ENCODE results near the gene DLG2. TPM values are rescaled to one million over a fixed set of nuclear protein-coding genes. Genes with fewer than 3 reads are reported as not detected.
A peak's percentile ranks its signal among the peaks of the same experiment; 100 is the strongest.

The DLG2 gene
- total RNA-seq, 4 donors from 2014 or later: 0.18 to 8.3 (median 2.5) TPM

DNA sequence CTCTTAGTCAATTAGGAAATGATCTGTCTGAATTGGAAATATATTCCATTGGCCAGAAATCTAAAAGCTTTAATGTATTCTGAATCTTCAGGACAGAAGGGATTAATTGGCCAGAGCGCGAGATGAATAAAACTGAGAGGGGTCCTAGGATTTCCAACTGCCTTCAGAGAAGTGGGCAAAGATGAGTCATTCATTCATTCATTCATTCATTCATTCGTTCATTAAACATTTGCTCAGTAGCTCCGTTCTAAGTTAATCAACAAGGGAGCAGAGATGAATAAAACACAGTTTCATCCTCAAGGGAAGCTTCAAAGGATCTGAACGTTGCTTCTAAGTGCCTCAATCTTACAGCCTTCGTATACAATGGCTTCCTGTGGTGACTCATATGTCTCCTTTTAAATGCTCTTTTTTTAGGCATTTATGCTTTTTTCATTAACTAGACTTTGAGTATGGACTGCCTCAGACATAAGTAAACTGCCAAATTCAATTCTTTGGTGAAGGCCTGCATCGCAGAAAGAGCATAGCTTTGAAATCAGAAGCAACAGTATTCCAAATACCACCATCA, 1803.6 kb downstream of the DLG2 start:
- no peak for DNase-seq
- no peaks in the 10 kb centered on the region for H3K4me1 ChIP-seq
- H3K27me3 ChIP-seq: no peaks in the 10 kb centered on the region
- H3K27ac ChIP-seq: no peak overlapping the region
- no peak for TF ChIP-seq POLR2A (IDR thresholded peaks at IDR 0.05)
- TF ChIP-seq, protein P1, sequence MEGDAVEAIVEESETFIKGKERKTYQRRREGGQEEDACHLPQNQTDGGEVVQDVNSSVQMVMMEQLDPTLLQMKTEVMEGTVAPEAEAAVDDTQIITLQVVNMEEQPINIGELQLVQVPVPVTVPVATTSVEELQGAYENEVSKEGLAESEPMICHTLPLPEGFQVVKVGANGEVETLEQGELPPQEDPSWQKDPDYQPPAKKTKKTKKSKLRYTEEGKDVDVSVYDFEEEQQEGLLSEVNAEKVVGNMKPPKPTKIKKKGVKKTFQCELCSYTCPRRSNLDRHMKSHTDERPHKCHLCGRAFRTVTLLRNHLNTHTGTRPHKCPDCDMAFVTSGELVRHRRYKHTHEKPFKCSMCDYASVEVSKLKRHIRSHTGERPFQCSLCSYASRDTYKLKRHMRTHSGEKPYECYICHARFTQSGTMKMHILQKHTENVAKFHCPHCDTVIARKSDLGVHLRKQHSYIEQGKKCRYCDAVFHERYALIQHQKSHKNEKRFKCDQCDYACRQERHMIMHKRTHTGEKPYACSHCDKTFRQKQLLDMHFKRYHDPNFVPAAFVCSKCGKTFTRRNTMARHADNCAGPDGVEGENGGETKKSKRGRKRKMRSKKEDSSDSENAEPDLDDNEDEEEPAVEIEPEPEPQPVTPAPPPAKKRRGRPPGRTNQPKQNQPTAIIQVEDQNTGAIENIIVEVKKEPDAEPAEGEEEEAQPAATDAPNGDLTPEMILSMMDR (IDR thresholded peaks at IDR 0.05): no peak
- no peaks in the 10 kb centered on the region for H3K9me3 ChIP-seq
- no peaks in the 10 kb centered on the region for H3K36me3 ChIP-seq
- no peak overlapping the region for H3K4me3 ChIP-seq

GRCh38 chr11:83819931-83820549, 1807.1 kb downstream of the DLG2 start:
- H3K9me3 ChIP-seq: no peaks in the 10 kb centered on the region
- no peak for DNase-seq
- TF ChIP-seq, protein P1 (IDR thresholded peaks at IDR 0.05): peak in 4 of 6 experiments; percentile 45 to 73 (median 64)
- no peak for TF ChIP-seq POLR2A (IDR thresholded peaks at IDR 0.05)
- no peaks in the 10 kb centered on the region for H3K36me3 ChIP-seq
- H3K4me3 ChIP-seq: no peak overlapping the region
- no peaks in the 10 kb centered on the region for H3K4me1 ChIP-seq
- no peak overlapping the region for H3K27ac ChIP-seq
- no peaks in the 10 kb centered on the region for H3K27me3 ChIP-seq

DNA sequence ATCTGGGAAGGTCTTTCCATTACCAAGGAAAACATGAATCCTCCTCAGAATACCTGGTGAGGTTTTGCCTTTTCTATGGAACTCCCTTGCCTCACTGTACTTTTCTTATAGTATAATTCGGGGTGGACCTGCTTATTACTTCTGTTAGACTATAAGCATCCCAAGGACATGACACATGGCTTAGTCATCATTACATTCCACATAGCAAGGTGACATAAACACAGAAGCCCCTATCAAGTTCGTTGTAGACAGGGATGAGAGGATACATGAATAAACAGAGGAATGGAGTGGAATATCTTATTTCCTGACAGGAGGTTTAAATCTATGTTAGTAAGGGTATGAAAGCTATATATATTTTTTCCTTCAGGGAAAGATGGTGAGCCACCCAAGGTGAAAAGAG, 1808.8 kb downstream of the DLG2 start:
- Histone ChIP-seq H3K36me3 (no peaks in the 10 kb centered on the region), H3K9me3 (no peaks in the 10 kb centered on the region), H3K4me1 (no peaks in the 10 kb centered on the region), H3K27ac (no peak overlapping the region), H3K4me3 (no peak overlapping the region), H3K27me3 (no peaks in the 10 kb centered on the region)
- TF ChIP-seq, protein P1 (IDR thresholded peaks at IDR 0.05): no peak
- TF ChIP-seq POLR2A (IDR thresholded peaks at IDR 0.05): no peak
- no peak for DNase-seq

GRCh38 chr11:83816572-83817187, 1810.5 kb downstream of the DLG2 start:
- no peak for DNase-seq
- Histone ChIP-seq H3K9me3 (no peaks in the 10 kb centered on the region), H3K36me3 (no peaks in the 10 kb centered on the region), H3K27ac (no peak overlapping the region), H3K4me1 (no peaks in the 10 kb centered on the region), H3K4me3 (no peak overlapping the region), H3K27me3 (no peaks in the 10 kb centered on the region)
- TF ChIP-seq, protein P1 (IDR thresholded peaks at IDR 0.05): peak in 5 of 6 experiments; percentile 32 to 53 (median 48)
- TF ChIP-seq POLR2A (IDR thresholded peaks at IDR 0.05): no peak

- no peaks in the 10 kb centered on the region for H3K9me3 ChIP-seq
- no peak overlapping the region for H3K27ac ChIP-seq
- H3K27me3 ChIP-seq: peaks cover 0 to 4% of the 10 kb centered on the region in 2 donors
- no peaks in the 10 kb centered on the region for H3K4me1 ChIP-seq
- H3K36me3 ChIP-seq: no peaks in the 10 kb centered on the region
- H3K4me3 ChIP-seq: no peak overlapping the region
- TF ChIP-seq POLR2A (IDR thresholded peaks at IDR 0.05): no peak
- TF ChIP-seq, protein P1 (IDR thresholded peaks at IDR 0.05): no peak
- DNase-seq: no peak
Measured at GRCh38 chr11:83815736-83816135, 1811.4 kb downstream of the DLG2 start.
